Right ventricle myocardium inferior (tissue), 1 donor: ENCODE results near the gene GPD2. TPM values are rescaled to one million over a fixed set of nuclear protein-coding genes. Genes with fewer than 3 reads are reported as not detected.
"Not testable (repeated sequence)": the region's sequence is repeated elsewhere in the genome, so short reads cannot be mapped to it uniquely, and the experiment has no call there.

ENCODE experiments used
- ATAC-seq: fragments of 200-7000 bp; cut with Tn5 transposase; one replicate; pipeline ENCODE4 v1.9.1; 2020; ENCODE audit warnings: mild to moderate bottlenecking, moderate library complexity
- DNase-seq: peaks from one replicate; pipeline ENCODE4 v3.0.0; 2021; ENCODE audit errors: missing footprints
- intact Hi-C: fragments of 100-400 bp; cut with DNase I; formaldehyde crosslinking; loops from one replicate; pipeline ENCODE4 v1.11.0; 2022
- total RNA-seq: library from RNA; stranded (reverse); fragmentation: NEBNext Ultra II Directional; extraction: Animal tissue kit (Norgen Biotek cat#: 25700); gene quantifications from one replicate; pipeline ENCODE4 v1.2.1, GENCODE V29; 2021
- donor health status: DM: no; HTN: yes; CAD: no; lungs with severe emphysema.

Gene GPD2
- total RNA-seq, 1 donor from 2014 or later = 18.7 TPM

- intact Hi-C loops = no loop called here
- ATAC-seq (no peak), DNase-seq (no peak)
These were observed 165.8 kb downstream of the GPD2 start for GRCh38 chr2:156601855-156602551.

- DNase-seq (no peak), ATAC-seq (no peak)
- intact Hi-C loops = no loop called here
These were observed 166.4 kb downstream of the GPD2 start for GRCh38 chr2:156602552-156602933.

GRCh38 chr2:156615836-156616322, 179.7 kb downstream of the GPD2 start:
- ATAC-seq = no peak
- intact Hi-C loops = no loop called here
- no peak for DNase-seq

GRCh38 chr2:156618071-156618470, 181.9 kb downstream of the GPD2 start:
- ATAC-seq, intact Hi-C loops, DNase-seq: not testable (repeated sequence)

GRCh38 chr2:156619021-156619539, 182.9 kb downstream of the GPD2 start:
- intact Hi-C loops = no loop called here
- DNase-seq = no peak
- ATAC-seq = no peak

- ATAC-seq (no peak), DNase-seq (no peak)
- intact Hi-C loops = no loop called here
These were observed 186.3 kb downstream of the GPD2 start for GRCh38 chr2:156622491-156622890.

GRCh38 chr2:156625360-156626170, 189.4 kb downstream of the GPD2 start:
- ATAC-seq = peak; percentile 95
- DNase-seq = peak; percentile 53
- intact Hi-C loops = no loop called here

- intact Hi-C loops = no loop called here
- ATAC-seq (no peak), DNase-seq (no peak)
These were observed 190.8 kb downstream of the GPD2 start for GRCh38 chr2:156626931-156627330.

- ATAC-seq (no peak), DNase-seq (no peak)
- intact Hi-C loops = no loop called here
These were observed 194.6 kb downstream of the GPD2 start for GRCh38 chr2:156630579-156631337.

GRCh38 chr2:156635646-156636045, 199.5 kb downstream of the GPD2 start:
- DNase-seq (no peak), ATAC-seq (no peak)
- intact Hi-C loops = no loop called here

Other genes starting within 250 kb of the GPD2 start
- gene NR4A2, start 103.7 kb upstream of the GPD2 start, total RNA-seq = 1.6 TPM